Spleen (tissue), 11 donors: ENCODE results near the gene TPRG1. TPM values are rescaled to one million over a fixed set of nuclear protein-coding genes. Genes with fewer than 3 reads are reported as not detected.

Experiments used
- DNase-seq: peaks from one replicate; pipeline ENCODE4 v3.0.0-alpha.2; 2020
- H3K27ac ChIP-seq, 8 donors: fragments of 200-600 bp; sonication (generic) in 7 of 8; 1 replicate in 4 of 8; 2 replicates in 4 of 8; pipeline versions ENCODE4 v1.5.0 to v1.8.0; 2016 to 2021; ENCODE audit warnings: inconsistent platforms in 4 of 8, mild to moderate bottlenecking in 4 of 8, moderate library complexity in 1 of 8
- H3K27me3 ChIP-seq, 7 donors: fragments of 200-600 bp; sonication (generic) in 6 of 7; replicated peaks in 1 of 7; 1 replicate in 4 of 7; 2 replicates in 3 of 7; pipeline versions ENCODE4 v1.5.0 to v1.8.0; 2016 to 2021; ENCODE audit warnings: inconsistent platforms in 3 of 7, mild to moderate bottlenecking in 1 of 7
- H3K36me3 ChIP-seq, 6 donors: fragments of 200-600 bp; sonication (generic) in 5 of 6; 1 replicate in 4 of 6; 2 replicates in 2 of 6; pipeline versions ENCODE4 v1.5.0 to v1.8.0; 2016 to 2021; ENCODE audit warnings: inconsistent platforms in 2 of 6
- H3K4me1 ChIP-seq, 6 donors: fragments of 200-600 bp; sonication (generic) in 5 of 6; 1 replicate in 3 of 6; 2 replicates in 3 of 6; pipeline versions ENCODE4 v1.5.0 to v1.8.0; 2016 to 2021; ENCODE audit warnings: inconsistent platforms in 3 of 6
- H3K4me3 ChIP-seq, 8 donors: fragments of 200-600 bp; sonication (generic) in 7 of 8; 1 replicate in 4 of 8; 2 replicates in 4 of 8; pipeline versions ENCODE4 v1.5.0 to v1.8.0; 2016 to 2021; ENCODE audit warnings: inconsistent platforms in 4 of 8, mild to moderate bottlenecking in 4 of 8, moderate library complexity in 2 of 8
- H3K9me3 ChIP-seq, 8 donors: fragments of 200-600 bp; sonication (generic) in 7 of 8; 1 replicate in 4 of 8; 2 replicates in 4 of 8; pipeline versions ENCODE4 v1.5.0 to v1.8.0; 2016 to 2021; ENCODE audit warnings: inconsistent platforms in 4 of 8
- POLR2A ChIP-seq, 3 donors: fragments of 450-650 bp; IDR thresholded peaks; one replicate each; pipeline ENCODE4 v1.5.1; 2017; ENCODE audit warnings: antibody characterized with exemption in 3 of 3, mild to moderate bottlenecking in 1 of 3
- POLR2AphosphoS5 ChIP-seq, 3 donors: sonication (generic); formaldehyde crosslinking; IDR thresholded peaks; one replicate each; pipeline ENCODE4 v1.5.1; 2017; ENCODE audit warnings: antibody characterized with exemption in 3 of 3
- WGBS, 5 donors: extraction: QIAGEN DNeasy Blood & Tissue Kit in 3 of 5; methylation state at CpG; one replicate each; pipeline versions ENCODE4 v1.1.5 to v1.1.7; 2013 to 2018; 5-methylcytosine and 5-hydroxymethylcytosine counted together
- intact Hi-C: fragments of 100-400 bp; cut with DNase I; formaldehyde crosslinking; loops from one replicate; pipeline ENCODE4 v1.15.0; 2023; ENCODE audit warnings: low total_unique reads
- polyA plus RNA-seq, 3 donors: library from polyadenylated mRNA; stranded (reverse); fragments of 200-250 nt; gene quantifications; one replicate each; pipeline ENCODE4 v1.2.1, GENCODE V29; 2013
- total RNA-seq, 7 donors: library from RNA; depleted of rRNA in 3 of 7; stranded (reverse); fragments of >200 nt in 3 of 7; fragmentation: NEBNext Ultra II Directional in 4 of 7; extraction: Animal tissue kit (Norgen Biotek cat#: 25700) in 4 of 7; gene quantifications; one replicate each; pipeline versions ENCODE4 v1.1.0 to v1.2.1, GENCODE V29; 2016 to 2021
- TF ChIP-seq, protein P1 (sequence below), 11 experiments: fragments of 200-600 bp in 7 of 11; fragments of 450-650 bp in 4 of 11; sonication (generic) in 4 of 11; IDR thresholded peaks in 8 of 11; conservative IDR thresholded peaks in 3 of 11; 1 replicate in 7 of 11; 2 replicates in 4 of 11; pipeline versions ENCODE4 v1.4.0 to v1.8.0; 2016 to 2021; ENCODE audit warnings: antibody characterized with exemption in 11 of 11, inconsistent platforms in 4 of 11, mild to moderate bottlenecking in 1 of 11
- donor health status: healthy with polysubstance abuse.
- donor health status: DM: no; HTN: no; CAD: no; lungs with moderate emphysema.
- donor health status: DM: no; HTN: no; CAD: no.
- donor health status: Bipolar disorder and iron deficiency.
- donor health status: healthy.
- donor health status: DM: no; HTN: no; CAD: no.
- donor health status: DM: yes; HTN: yes; CAD: no.

Gene TPRG1
- total and polyA plus RNA-seq, 10 donors = 0.29 to 11.7 (median 4.6) TPM

DNA sequence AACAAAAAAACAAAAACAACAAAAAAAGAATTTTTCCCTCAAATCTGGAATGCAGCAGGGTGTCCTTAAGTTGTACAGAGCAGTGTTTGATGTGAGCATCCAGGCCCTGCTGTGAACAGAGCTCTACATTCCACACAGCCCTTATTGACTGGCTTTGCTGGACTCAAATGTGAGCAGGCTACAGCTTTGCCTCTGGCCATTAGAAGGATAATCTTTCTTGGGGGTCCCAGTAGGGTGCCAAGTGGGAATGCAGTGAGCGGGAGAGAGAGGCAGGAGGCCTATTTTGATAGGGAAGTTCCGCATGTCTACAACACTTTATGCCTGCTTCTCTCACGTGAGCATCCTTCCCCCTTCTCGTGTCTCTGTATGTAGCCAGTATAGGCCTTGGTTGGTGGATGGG is 34.4 kb upstream of the TPRG1 start:
- H3K27ac ChIP-seq = no peak overlapping the region
- H3K9me3 ChIP-seq = no peaks in the 10 kb centered on the region
- intact Hi-C loops = no loop called here
- 81 to 90% (median 84%) methylated on average over 4 of the region's 4 CpGs for WGBS, 5 donors
- TF ChIP-seq POLR2A (IDR thresholded peaks at IDR 0.05) (no peak), POLR2AphosphoS5 (IDR thresholded peaks at IDR 0.05) (no peak)
- TF ChIP-seq, protein P1, sequence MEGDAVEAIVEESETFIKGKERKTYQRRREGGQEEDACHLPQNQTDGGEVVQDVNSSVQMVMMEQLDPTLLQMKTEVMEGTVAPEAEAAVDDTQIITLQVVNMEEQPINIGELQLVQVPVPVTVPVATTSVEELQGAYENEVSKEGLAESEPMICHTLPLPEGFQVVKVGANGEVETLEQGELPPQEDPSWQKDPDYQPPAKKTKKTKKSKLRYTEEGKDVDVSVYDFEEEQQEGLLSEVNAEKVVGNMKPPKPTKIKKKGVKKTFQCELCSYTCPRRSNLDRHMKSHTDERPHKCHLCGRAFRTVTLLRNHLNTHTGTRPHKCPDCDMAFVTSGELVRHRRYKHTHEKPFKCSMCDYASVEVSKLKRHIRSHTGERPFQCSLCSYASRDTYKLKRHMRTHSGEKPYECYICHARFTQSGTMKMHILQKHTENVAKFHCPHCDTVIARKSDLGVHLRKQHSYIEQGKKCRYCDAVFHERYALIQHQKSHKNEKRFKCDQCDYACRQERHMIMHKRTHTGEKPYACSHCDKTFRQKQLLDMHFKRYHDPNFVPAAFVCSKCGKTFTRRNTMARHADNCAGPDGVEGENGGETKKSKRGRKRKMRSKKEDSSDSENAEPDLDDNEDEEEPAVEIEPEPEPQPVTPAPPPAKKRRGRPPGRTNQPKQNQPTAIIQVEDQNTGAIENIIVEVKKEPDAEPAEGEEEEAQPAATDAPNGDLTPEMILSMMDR (IDR thresholded peaks at IDR 0.05 in 8 of 11, conservative IDR thresholded peaks at IDR 0.05 in 3 of 11) = no peak
- no peaks in the 10 kb centered on the region for H3K27me3 ChIP-seq
- DNase-seq = no peak
- H3K4me1 ChIP-seq = peaks cover 0 to 9% (median 4%) of the 10 kb centered on the region in 6 donors
- H3K36me3 ChIP-seq = no peaks in the 10 kb centered on the region
- H3K4me3 ChIP-seq = no peak overlapping the region

DNA sequence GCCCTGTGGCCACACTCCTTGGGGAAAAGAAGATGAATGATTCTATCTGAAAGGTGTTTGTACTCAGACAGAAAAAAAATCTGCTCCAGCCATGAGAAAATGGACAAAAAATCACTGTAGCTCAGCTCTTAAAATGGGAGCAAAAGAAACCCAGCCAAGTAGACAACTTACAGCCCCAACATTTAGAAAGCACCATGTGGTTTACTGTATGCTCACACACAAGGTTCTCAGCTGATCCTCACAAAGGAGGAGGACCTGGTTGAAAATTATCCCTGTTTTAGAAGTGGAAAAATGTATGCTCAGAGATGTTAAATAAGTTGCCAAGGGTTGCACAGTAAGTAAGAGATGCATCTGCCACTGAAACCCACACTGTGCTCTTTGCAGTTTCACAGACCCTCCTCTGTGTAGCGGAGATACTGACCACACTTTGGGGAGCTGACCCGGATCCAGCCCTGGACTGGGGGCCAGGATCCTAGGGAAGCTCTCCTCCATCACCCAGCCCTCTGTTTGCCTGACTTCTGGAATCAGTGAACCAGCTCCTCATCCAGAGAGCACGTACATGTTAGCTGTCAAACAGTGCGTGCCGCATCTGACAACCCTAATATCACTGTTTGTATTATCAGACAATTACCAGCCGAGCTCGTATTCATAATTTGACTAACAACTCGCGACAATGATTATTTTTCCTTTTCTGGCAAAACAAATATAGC is 32.7 kb upstream of the TPRG1 start:
- no peaks in the 10 kb centered on the region for H3K36me3 ChIP-seq
- TF ChIP-seq, protein P1 (IDR thresholded peaks at IDR 0.05 in 8 of 11, conservative IDR thresholded peaks at IDR 0.05 in 3 of 11) = no peak
- no peak for TF ChIP-seq POLR2AphosphoS5 (IDR thresholded peaks at IDR 0.05)
- TF ChIP-seq POLR2A (IDR thresholded peaks at IDR 0.05) = no peak
- 84 to 90% (median 86%) methylated on average over 9 of the region's 9 CpGs for WGBS, 5 donors
- no peaks in the 10 kb centered on the region for H3K9me3 ChIP-seq
- peaks cover 0 to 10% (median 0%) of the 10 kb centered on the region in 6 donors for H3K4me1 ChIP-seq
- no peaks in the 10 kb centered on the region for H3K27me3 ChIP-seq
- no peak overlapping the region for H3K27ac ChIP-seq
- intact Hi-C loops = no loop called here
- DNase-seq = no peak
- no peak overlapping the region for H3K4me3 ChIP-seq

DNA sequence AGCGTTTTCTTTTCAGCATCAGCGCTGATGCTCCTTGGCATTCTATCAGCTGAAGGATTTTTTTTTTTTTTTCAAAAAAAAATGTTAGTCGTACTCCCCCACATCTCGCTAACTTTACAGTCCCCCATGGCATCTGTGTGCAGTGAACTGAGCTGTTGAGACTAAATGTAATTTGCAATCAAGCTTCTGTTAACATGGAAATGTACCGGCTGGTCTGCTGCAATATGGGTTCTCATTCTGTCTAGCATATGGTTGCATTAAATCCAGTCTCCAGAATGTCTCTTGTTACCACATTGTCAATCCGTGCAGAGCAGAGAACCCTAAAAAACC is 32.2 kb upstream of the TPRG1 start:
- Histone ChIP-seq H3K36me3 (no peaks in the 10 kb centered on the region), H3K27me3 (no peaks in the 10 kb centered on the region), H3K4me1 (peaks cover 0 to 15% (median 0%) of the 10 kb centered on the region in 6 donors), H3K4me3 (no peak overlapping the region), H3K27ac (no peak overlapping the region), H3K9me3 (no peaks in the 10 kb centered on the region)
- intact Hi-C loops = no loop called here
- no peak for DNase-seq
- 80 to 86% (median 82%) methylated on average over 6 of the region's 6 CpGs for WGBS, 5 donors
- no peak for TF ChIP-seq POLR2A (IDR thresholded peaks at IDR 0.05)
- TF ChIP-seq, protein P1 (IDR thresholded peaks at IDR 0.05 in 8 of 11, conservative IDR thresholded peaks at IDR 0.05 in 3 of 11) = no peak

DNA sequence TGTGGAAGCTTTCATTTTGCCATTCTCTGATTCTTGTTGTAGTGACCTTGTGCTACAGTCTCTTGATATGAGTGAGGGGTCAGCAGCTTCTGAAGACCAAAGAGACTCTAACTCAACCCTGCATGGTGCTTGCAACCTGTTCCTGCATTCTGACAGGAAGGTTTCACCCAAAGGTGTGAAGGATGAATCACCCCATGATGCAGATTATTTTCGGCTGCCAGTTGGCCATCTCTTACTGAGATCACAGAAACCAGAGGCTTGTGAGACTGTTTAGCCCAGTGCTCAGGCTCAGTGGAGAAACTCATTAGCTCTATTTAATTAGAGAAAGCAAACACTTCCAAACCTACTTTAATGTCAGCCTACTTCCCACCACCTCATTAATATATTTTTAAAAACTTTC is 29.2 kb upstream of the TPRG1 start:
- no peaks in the 10 kb centered on the region for H3K9me3 ChIP-seq
- H3K27ac ChIP-seq = no peak overlapping the region
- no peak for DNase-seq
- intact Hi-C loops = no loop called here
- WGBS, 5 donors = 56 to 74% (median 70%) methylated on average over 1 of the region's 1 CpG
- TF ChIP-seq, protein P1 (IDR thresholded peaks at IDR 0.05 in 8 of 11, conservative IDR thresholded peaks at IDR 0.05 in 3 of 11) = no peak
- TF ChIP-seq POLR2AphosphoS5 (IDR thresholded peaks at IDR 0.05) = no peak
- no peak for TF ChIP-seq POLR2A (IDR thresholded peaks at IDR 0.05)
- H3K4me3 ChIP-seq = no peak overlapping the region
- H3K4me1 ChIP-seq = peaks cover 0 to 26% (median under 1%) of the 10 kb centered on the region in 6 donors
- H3K27me3 ChIP-seq = peaks cover 0 to 5% (median 0%) of the 10 kb centered on the region in 7 donors
- no peaks in the 10 kb centered on the region for H3K36me3 ChIP-seq
